IPS DF 19.7 (cell line): ENCODE results near the gene RALB.
"Not testable (repeated sequence)": the region's sequence is repeated elsewhere in the genome, so short reads cannot be mapped to it uniquely, and the experiment has no call there.

Experiments used
- DNase-seq: peaks from one replicate; pipeline ENCODE4 v3.0.0-alpha.2; 2013; ENCODE audit warnings: low read depth, low spot score

The RALB gene

GRCh38 chr2:120293096-120294007, 40.7 kb downstream of the RALB start:
- DNase-seq: no peak

- no peak for DNase-seq
These were observed 41.3 kb downstream of the RALB start for GRCh38 chr2:120294008-120294340.

GRCh38 chr2:120298173-120298835, 45.7 kb downstream of the RALB start:
- no peak for DNase-seq

GRCh38 chr2:120299004-120299403, 46.4 kb downstream of the RALB start:
- DNase-seq: no peak

- no peak for DNase-seq
These were observed 46.9 kb downstream of the RALB start for GRCh38 chr2:120299561-120299960.

GRCh38 chr2:120300385-120300784, 47.7 kb downstream of the RALB start:
- no peak for DNase-seq

- DNase-seq: no peak
These were observed 48.6 kb downstream of the RALB start for GRCh38 chr2:120301284-120301683.

- no peak for DNase-seq
These were observed 49.6 kb downstream of the RALB start for GRCh38 chr2:120302301-120302700.

- no peak for DNase-seq
These were observed 50.5 kb downstream of the RALB start for GRCh38 chr2:120303177-120303576.

- no peak for DNase-seq
These were observed 52.6 kb downstream of the RALB start for GRCh38 chr2:120305296-120305695.

- DNase-seq: no peak
These were observed 53.4 kb downstream of the RALB start for GRCh38 chr2:120305937-120306490.

GRCh38 chr2:120307482-120307881, 54.8 kb downstream of the RALB start:
- no peak for DNase-seq

- no peak for DNase-seq
These were observed 55.6 kb downstream of the RALB start for GRCh38 chr2:120308038-120308910.

- DNase-seq: no peak
These were observed 57.5 kb downstream of the RALB start for GRCh38 chr2:120310136-120310535.

GRCh38 chr2:120310841-120311240, 58.2 kb downstream of the RALB start:
- not testable (repeated sequence) for DNase-seq

GRCh38 chr2:120312076-120312475, 59.4 kb downstream of the RALB start:
- DNase-seq: no peak

- DNase-seq: no peak
These were observed 60.4 kb downstream of the RALB start for GRCh38 chr2:120312860-120313694.

- no peak for DNase-seq
These were observed 61.3 kb downstream of the RALB start for GRCh38 chr2:120313695-120314615.

GRCh38 chr2:120314690-120315366, 62.2 kb downstream of the RALB start:
- DNase-seq: no peak
